Spleen (tissue), 7 donors: ENCODE data around the gene SNX30.

Source experiments
- CTCF ChIP-seq, 11 experiments: fragments of 200-600 bp in 7 of 11; fragments of 450-650 bp in 4 of 11; sonication (generic) in 4 of 11; IDR thresholded peaks in 8 of 11; conservative IDR thresholded peaks in 3 of 11; 1 replicate in 7 of 11; 2 replicates in 4 of 11; pipeline versions ENCODE4 v1.4.0 to v1.8.0; 2016 to 2021; ENCODE audit warnings: antibody characterized with exemption in 11 of 11, inconsistent platforms in 4 of 11, mild to moderate bottlenecking in 1 of 11
- POLR2A ChIP-seq, 3 donors: fragments of 450-650 bp; IDR thresholded peaks; one replicate each; pipeline ENCODE4 v1.5.1; 2017; ENCODE audit warnings: antibody characterized with exemption in 3 of 3, mild to moderate bottlenecking in 1 of 3
- POLR2AphosphoS5 ChIP-seq, 3 donors: sonication (generic); formaldehyde crosslinking; IDR thresholded peaks; one replicate each; pipeline ENCODE4 v1.5.1; 2017; ENCODE audit warnings: antibody characterized with exemption in 3 of 3
- donor health status: DM: no; HTN: no; CAD: no; lungs with moderate emphysema.
- donor health status: DM: no; HTN: no; CAD: no.
- donor health status: DM: no; HTN: no; CAD: no.

- TF ChIP-seq CTCF (IDR thresholded peaks at IDR 0.05 in 8 of 11, conservative IDR thresholded peaks at IDR 0.05 in 3 of 11): no peak
- no peak for TF ChIP-seq POLR2A (IDR thresholded peaks at IDR 0.05)
- TF ChIP-seq POLR2AphosphoS5 (IDR thresholded peaks at IDR 0.05): no peak
These were observed 98.0 kb downstream of the SNX30 start for GRCh38 chr9:112848316-112849151.
